Measurements from ENCODE around the gene SMYD3.

The SMYD3 gene

GRCh38 chr1:246515390-246516005 lies 8.4 kb upstream of the SMYD3 start:
- no peak for ATAC-seq

- ATAC-seq: no peak
These were observed 6.7 kb upstream of the SMYD3 start for GRCh38 chr1:246513619-246514343.

GRCh38 chr1:246513041-246513440 lies 6.0 kb upstream of the SMYD3 start:
- no peak for ATAC-seq

GRCh38 chr1:246512635-246513034 lies 5.6 kb upstream of the SMYD3 start:
- ATAC-seq: no peak

- no peak for ATAC-seq
These were observed 5.2 kb upstream of the SMYD3 start for GRCh38 chr1:246512230-246512629.

GRCh38 chr1:246511203-246511602 lies 4.1 kb upstream of the SMYD3 start:
- ATAC-seq: no peak

- no peak for ATAC-seq
These were observed 3.3 kb upstream of the SMYD3 start for GRCh38 chr1:246510147-246511030.

GRCh38 chr1:246508897-246509688 lies 2.0 kb upstream of the SMYD3 start:
- ATAC-seq: no peak

GRCh38 chr1:246506367-246506673 lies 759 bp downstream of the SMYD3 start:
- no peak for ATAC-seq

GRCh38 chr1:246503341-246503740 lies 3.7 kb downstream of the SMYD3 start:
- no peak for ATAC-seq

- ATAC-seq: peak; percentile 77 to 84
These were observed 9.7 kb downstream of the SMYD3 start for GRCh38 chr1:246497331-246497915.

- ATAC-seq: peak; percentile 41 to 49
These were observed 14.4 kb downstream of the SMYD3 start for GRCh38 chr1:246492611-246493245.

GRCh38 chr1:246491551-246492053 lies 15.5 kb downstream of the SMYD3 start:
- no peak for ATAC-seq

- ATAC-seq: no peak
These were observed 18.4 kb downstream of the SMYD3 start for GRCh38 chr1:246488674-246489073.

GRCh38 chr1:246483569-246483933 lies 23.5 kb downstream of the SMYD3 start:
- ATAC-seq: no peak

- ATAC-seq: peak; percentile 69 to 79
These were observed 24.1 kb downstream of the SMYD3 start for GRCh38 chr1:246482805-246483568.

GRCh38 chr1:246479061-246479460 lies 28.0 kb downstream of the SMYD3 start:
- ATAC-seq: no peak

- ATAC-seq: peak; percentile 59 to 66
These were observed 29.4 kb downstream of the SMYD3 start for GRCh38 chr1:246477634-246478033.

GRCh38 chr1:246476771-246477170 lies 30.3 kb downstream of the SMYD3 start:
- peak; percentile 85 to 91 for ATAC-seq

- ATAC-seq: no peak
These were observed 35.4 kb downstream of the SMYD3 start for GRCh38 chr1:246471688-246472087.

- ATAC-seq: no peak
These were observed 36.5 kb downstream of the SMYD3 start for GRCh38 chr1:246470585-246470984.
